GM21529 (cell line): ENCODE data around the gene ATXN3L.

Experiments
- ATAC-seq: cut with Tn5 transposase; IDR thresholded peaks from one replicate; pipeline ENCODE4 v1.9.1; 2021; ENCODE audit not compliant: unreplicated experiment

Gene ATXN3L

GRCh38 chrX:13270360-13270759, 49.5 kb downstream of the ATXN3L start:
- no peak for ATAC-seq

GRCh38 chrX:13268874-13269273, 51.0 kb downstream of the ATXN3L start:
- ATAC-seq: no peak
